Type B pancreatic cell (in vitro differentiated cells): Measurements from ENCODE around the gene RAP1GAP. TPM values are rescaled to one million over a fixed set of nuclear protein-coding genes. Genes with fewer than 3 reads are reported as not detected.

Source experiments
- DNase-seq: peaks from one replicate; pipeline ENCODE4 v3.0.0; 2021; ENCODE audit warnings: mixed read lengths; ENCODE audit not compliant: unreplicated experiment; ENCODE audit errors: extremely low spot score
- H3K27ac Mint-ChIP-seq: 2 replicates; pipeline ENCODE4 v1.8.0; 2021; ENCODE audit warnings: mild to moderate bottlenecking, mixed read lengths
- H3K27me3 Mint-ChIP-seq: 2 replicates; pipeline ENCODE4 v1.8.0; 2021; ENCODE audit warnings: mixed read lengths
- H3K36me3 Mint-ChIP-seq: 2 replicates; pipeline ENCODE4 v1.8.0; 2021; ENCODE audit warnings: mixed read lengths
- H3K4me1 Mint-ChIP-seq: one replicate; pipeline ENCODE4 v1.8.0; 2021; ENCODE audit warnings: mixed read lengths; ENCODE audit not compliant: unreplicated experiment
- H3K4me3 Mint-ChIP-seq: 2 replicates; pipeline ENCODE4 v1.8.0; 2021; ENCODE audit warnings: mild to moderate bottlenecking, mixed read lengths
- H3K9me3 Mint-ChIP-seq: 2 replicates; pipeline ENCODE4 v1.8.0; 2021; ENCODE audit warnings: mixed read lengths
- CTCF ChIP-seq: fragments of 200-600 bp; sonication (generic); conservative IDR thresholded peaks from 2 replicates; pipeline ENCODE4 v1.5.0; 2021; ENCODE audit warnings: antibody characterized with exemption, mild to moderate bottlenecking
- total RNA-seq: library from RNA; stranded (reverse); gene quantifications from 2 replicates; pipeline ENCODE4 v1.2.1, GENCODE V29; 2021; ENCODE audit warnings: low replicate concordance

Gene RAP1GAP
- total RNA-seq, 1 donor from 2014 or later = 18.5 TPM

- Mint-ChIP-seq H3K27ac (no peak overlapping the region), H3K9me3 (no peaks in the 10 kb centered on the region), H3K36me3 (no peaks in the 10 kb centered on the region), H3K4me3 (no peak overlapping the region), H3K27me3 (peaks cover 5% of the 10 kb centered on the region), H3K4me1 (peaks cover 8% of the 10 kb centered on the region)
- TF ChIP-seq CTCF = no peak
- no peak for DNase-seq
Measured at GRCh38 chr1:21601278-21602048, 67.7 kb downstream of the RAP1GAP start.

GRCh38 chr1:21599402-21599801, 69.8 kb downstream of the RAP1GAP start:
- no peak overlapping the region for H3K4me3 Mint-ChIP-seq
- no peak overlapping the region for H3K27ac Mint-ChIP-seq
- no peaks in the 10 kb centered on the region for H3K36me3 Mint-ChIP-seq
- peaks cover 6% of the 10 kb centered on the region for H3K4me1 Mint-ChIP-seq
- H3K27me3 Mint-ChIP-seq = peaks cover 5% of the 10 kb centered on the region
- DNase-seq = no peak
- H3K9me3 Mint-ChIP-seq = no peaks in the 10 kb centered on the region
- no peak for TF ChIP-seq CTCF

- Mint-ChIP-seq H3K27me3 (peaks cover 5% of the 10 kb centered on the region), H3K36me3 (no peaks in the 10 kb centered on the region), H3K27ac (no peak overlapping the region), H3K4me1 (peaks cover 1% of the 10 kb centered on the region), H3K9me3 (no peaks in the 10 kb centered on the region), H3K4me3 (no peak overlapping the region)
- TF ChIP-seq CTCF = no peak
- DNase-seq = no peak
Measured at GRCh38 chr1:21598904-21599303, 70.3 kb downstream of the RAP1GAP start.

- H3K9me3 Mint-ChIP-seq = no peaks in the 10 kb centered on the region
- no peak for DNase-seq
- no peaks in the 10 kb centered on the region for H3K36me3 Mint-ChIP-seq
- H3K27me3 Mint-ChIP-seq = peaks cover 5% of the 10 kb centered on the region
- H3K4me3 Mint-ChIP-seq = no peak overlapping the region
- no peak for TF ChIP-seq CTCF
- H3K27ac Mint-ChIP-seq = no peak overlapping the region
- no peaks in the 10 kb centered on the region for H3K4me1 Mint-ChIP-seq
Measured at GRCh38 chr1:21598417-21598816, 70.7 kb downstream of the RAP1GAP start.

- Mint-ChIP-seq H3K27ac (no peak overlapping the region), H3K4me3 (no peak overlapping the region), H3K27me3 (peaks cover 5% of the 10 kb centered on the region), H3K4me1 (no peaks in the 10 kb centered on the region), H3K9me3 (no peaks in the 10 kb centered on the region), H3K36me3 (no peaks in the 10 kb centered on the region)
- no peak for DNase-seq
- no peak for TF ChIP-seq CTCF
Measured at GRCh38 chr1:21597753-21598152, 71.4 kb downstream of the RAP1GAP start.

GRCh38 chr1:21596628-21597027, 72.5 kb downstream of the RAP1GAP start:
- Mint-ChIP-seq H3K4me1 (no peaks in the 10 kb centered on the region), H3K27ac (no peak overlapping the region), H3K9me3 (no peaks in the 10 kb centered on the region), H3K4me3 (no peak overlapping the region), H3K36me3 (no peaks in the 10 kb centered on the region), H3K27me3 (peaks cover 5% of the 10 kb centered on the region)
- no peak for TF ChIP-seq CTCF
- DNase-seq = no peak
